LNCAP (cell line): ENCODE measurements around the gene ADAMTSL3.

Source experiments
- CTCF ChIP-seq: fragments of 450-650 bp; IDR thresholded peaks from 2 replicates; pipeline ENCODE4 v1.5.1; 2017; ENCODE audit warnings: mild to moderate bottlenecking

Gene ADAMTSL3

GRCh38 chr15:83993591-83993990, 339.7 kb downstream of the ADAMTSL3 start:
- peak; percentile 32; the same call in 1 of the 2 replicates for TF ChIP-seq CTCF

GRCh38 chr15:83998486-83998885, 344.6 kb downstream of the ADAMTSL3 start:
- no peak for TF ChIP-seq CTCF

GRCh38 chr15:83999396-84000135, 345.6 kb downstream of the ADAMTSL3 start:
- TF ChIP-seq CTCF = no peak

GRCh38 chr15:84001037-84001436, 347.1 kb downstream of the ADAMTSL3 start:
- no peak for TF ChIP-seq CTCF

GRCh38 chr15:84001655-84002054, 347.7 kb downstream of the ADAMTSL3 start:
- TF ChIP-seq CTCF = no peak

- no peak for TF ChIP-seq CTCF
These were observed 350.0 kb downstream of the ADAMTSL3 start for GRCh38 chr15:84003791-84004503.

- no peak for TF ChIP-seq CTCF
These were observed 352.5 kb downstream of the ADAMTSL3 start for GRCh38 chr15:84006421-84006820.
